Right atrium auricular region (tissue), 2 donors: ENCODE data around the gene USP36. TPM values are rescaled to one million over a fixed set of nuclear protein-coding genes. Genes with fewer than 3 reads are reported as not detected.

Experiments used
- DNase-seq: peaks from one replicate; pipeline ENCODE4 v3.0.0-alpha.2; 2019; ENCODE audit warnings: low spot score
- H3K27ac ChIP-seq, 2 donors: fragments of 200-600 bp; sonication (generic); 1 replicate in 1 of 2; 2 replicates in 1 of 2; pipeline ENCODE4 v1.5.1; 2016 to 2019
- H3K27me3 ChIP-seq, 2 donors: fragments of 200-600 bp; sonication (generic); one replicate each; pipeline versions ENCODE4 v1.5.1 to v1.6.0; 2017 to 2019
- H3K36me3 ChIP-seq: fragments of 200-600 bp; sonication (generic); one replicate; pipeline ENCODE4 v1.5.1; 2016
- H3K4me1 ChIP-seq, 2 donors: fragments of 200-600 bp; sonication (generic); one replicate each; pipeline versions ENCODE4 v1.5.1 to v1.6.0; 2017 to 2019
- H3K4me3 ChIP-seq, 2 donors: fragments of 200-600 bp; sonication (generic); 1 replicate in 1 of 2; 2 replicates in 1 of 2; pipeline ENCODE4 v1.5.1; 2017 to 2019; ENCODE audit warnings: mild to moderate bottlenecking in 1 of 2, moderate library complexity in 1 of 2
- H3K9me3 ChIP-seq, 2 donors: fragments of 200-600 bp; sonication (generic); one replicate each; pipeline ENCODE4 v1.5.1; 2019
- total RNA-seq, 2 donors: library from RNA; depleted of rRNA; stranded (reverse); fragments of >200 nt; gene quantifications; one replicate each; pipeline ENCODE4 v1.1.0, GENCODE V29; 2016
- TF ChIP-seq, protein P1 (sequence below), 2 donors: fragments of 200-600 bp; sonication (generic); IDR thresholded peaks; one replicate each; pipeline ENCODE4 v1.5.1; 2019; ENCODE audit warnings: antibody characterized with exemption in 2 of 2

The USP36 gene
- total RNA-seq, 2 donors from 2014 or later, result 15.4 to 18.1 TPM

DNA sequence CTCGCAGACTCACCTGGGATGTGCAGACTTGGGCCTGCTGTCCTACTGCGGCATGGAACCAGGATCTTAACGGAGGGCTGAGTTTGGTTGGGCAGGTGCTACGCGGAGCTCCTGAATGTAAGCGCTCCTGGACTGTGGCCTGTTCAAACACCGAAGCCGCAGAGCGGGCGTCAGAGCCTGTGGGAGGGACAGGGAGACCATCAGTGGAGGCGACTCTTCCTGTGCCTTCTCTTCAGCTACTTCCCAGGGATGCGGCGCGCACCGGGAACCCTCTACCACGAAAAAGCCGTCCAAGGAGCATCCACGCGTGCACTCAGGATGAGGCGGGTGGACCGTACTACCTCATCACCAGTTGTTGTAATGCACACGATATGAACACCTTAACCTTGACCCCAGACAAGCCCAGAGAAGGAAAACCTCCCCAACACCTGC is 2.0 kb downstream of the USP36 start:
- Histone ChIP-seq H3K36me3 (peaks cover 47% of the 10 kb centered on the region), H3K27me3 (no peaks in the 10 kb centered on the region), H3K27ac (no peak overlapping the region), H3K4me3 (no peak overlapping the region), H3K4me1 (peaks cover 0 to 20% of the 10 kb centered on the region in 2 donors), H3K9me3 (no peaks in the 10 kb centered on the region)
- DNase-seq, result no peak
- TF ChIP-seq, protein P1, sequence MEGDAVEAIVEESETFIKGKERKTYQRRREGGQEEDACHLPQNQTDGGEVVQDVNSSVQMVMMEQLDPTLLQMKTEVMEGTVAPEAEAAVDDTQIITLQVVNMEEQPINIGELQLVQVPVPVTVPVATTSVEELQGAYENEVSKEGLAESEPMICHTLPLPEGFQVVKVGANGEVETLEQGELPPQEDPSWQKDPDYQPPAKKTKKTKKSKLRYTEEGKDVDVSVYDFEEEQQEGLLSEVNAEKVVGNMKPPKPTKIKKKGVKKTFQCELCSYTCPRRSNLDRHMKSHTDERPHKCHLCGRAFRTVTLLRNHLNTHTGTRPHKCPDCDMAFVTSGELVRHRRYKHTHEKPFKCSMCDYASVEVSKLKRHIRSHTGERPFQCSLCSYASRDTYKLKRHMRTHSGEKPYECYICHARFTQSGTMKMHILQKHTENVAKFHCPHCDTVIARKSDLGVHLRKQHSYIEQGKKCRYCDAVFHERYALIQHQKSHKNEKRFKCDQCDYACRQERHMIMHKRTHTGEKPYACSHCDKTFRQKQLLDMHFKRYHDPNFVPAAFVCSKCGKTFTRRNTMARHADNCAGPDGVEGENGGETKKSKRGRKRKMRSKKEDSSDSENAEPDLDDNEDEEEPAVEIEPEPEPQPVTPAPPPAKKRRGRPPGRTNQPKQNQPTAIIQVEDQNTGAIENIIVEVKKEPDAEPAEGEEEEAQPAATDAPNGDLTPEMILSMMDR (IDR thresholded peaks at IDR 0.05), result no peak

- Histone ChIP-seq H3K27ac (no peak overlapping the region), H3K4me1 (peaks cover 0 to 18% of the 10 kb centered on the region in 2 donors), H3K27me3 (no peaks in the 10 kb centered on the region), H3K9me3 (no peaks in the 10 kb centered on the region), H3K36me3 (peaks cover 68% of the 10 kb centered on the region), H3K4me3 (no peak overlapping the region)
- DNase-seq, result no peak
- TF ChIP-seq, protein P1 (IDR thresholded peaks at IDR 0.05), result no peak
Measured at GRCh38 chr17:78836420-78837021, 4.1 kb downstream of the USP36 start.

DNA sequence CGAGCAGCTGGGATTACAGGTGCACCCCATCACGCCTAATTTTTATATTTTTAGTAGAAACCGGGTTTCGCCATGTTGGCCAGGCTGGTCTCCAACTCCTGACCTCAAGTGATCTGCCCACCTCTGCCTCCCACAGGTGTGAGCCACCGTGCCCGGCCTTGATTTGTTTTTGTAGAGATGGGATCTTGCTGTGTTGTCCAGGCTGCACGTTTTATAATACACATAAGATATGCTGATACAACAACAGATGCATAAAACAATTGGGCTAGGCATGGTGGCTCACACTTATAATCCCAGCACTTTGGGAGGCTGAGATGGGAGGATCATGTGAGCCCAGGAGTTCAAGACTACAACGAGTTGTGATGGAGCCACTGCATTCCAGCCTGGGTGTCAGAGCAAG is 6.0 kb downstream of the USP36 start:
- Histone ChIP-seq H3K4me3 (no peak overlapping the region), H3K4me1 (peaks cover 0 to 12% of the 10 kb centered on the region in 2 donors), H3K27me3 (no peaks in the 10 kb centered on the region), H3K9me3 (no peaks in the 10 kb centered on the region), H3K27ac (no peak overlapping the region), H3K36me3 (peaks cover 86% of the 10 kb centered on the region)
- TF ChIP-seq, protein P1 (IDR thresholded peaks at IDR 0.05), result no peak
- DNase-seq, result no peak

GRCh38 chr17:78832541-78832810 is 8.1 kb downstream of the USP36 start:
- H3K27me3 ChIP-seq, result no peaks in the 10 kb centered on the region
- no peak overlapping the region for H3K27ac ChIP-seq
- peaks cover 99% of the 10 kb centered on the region for H3K36me3 ChIP-seq
- no peak for DNase-seq
- no peak overlapping the region for H3K4me3 ChIP-seq
- no peaks in the 10 kb centered on the region for H3K9me3 ChIP-seq
- no peaks in the 10 kb centered on the region for H3K4me1 ChIP-seq
- TF ChIP-seq, protein P1 (IDR thresholded peaks at IDR 0.05), result no peak

DNA sequence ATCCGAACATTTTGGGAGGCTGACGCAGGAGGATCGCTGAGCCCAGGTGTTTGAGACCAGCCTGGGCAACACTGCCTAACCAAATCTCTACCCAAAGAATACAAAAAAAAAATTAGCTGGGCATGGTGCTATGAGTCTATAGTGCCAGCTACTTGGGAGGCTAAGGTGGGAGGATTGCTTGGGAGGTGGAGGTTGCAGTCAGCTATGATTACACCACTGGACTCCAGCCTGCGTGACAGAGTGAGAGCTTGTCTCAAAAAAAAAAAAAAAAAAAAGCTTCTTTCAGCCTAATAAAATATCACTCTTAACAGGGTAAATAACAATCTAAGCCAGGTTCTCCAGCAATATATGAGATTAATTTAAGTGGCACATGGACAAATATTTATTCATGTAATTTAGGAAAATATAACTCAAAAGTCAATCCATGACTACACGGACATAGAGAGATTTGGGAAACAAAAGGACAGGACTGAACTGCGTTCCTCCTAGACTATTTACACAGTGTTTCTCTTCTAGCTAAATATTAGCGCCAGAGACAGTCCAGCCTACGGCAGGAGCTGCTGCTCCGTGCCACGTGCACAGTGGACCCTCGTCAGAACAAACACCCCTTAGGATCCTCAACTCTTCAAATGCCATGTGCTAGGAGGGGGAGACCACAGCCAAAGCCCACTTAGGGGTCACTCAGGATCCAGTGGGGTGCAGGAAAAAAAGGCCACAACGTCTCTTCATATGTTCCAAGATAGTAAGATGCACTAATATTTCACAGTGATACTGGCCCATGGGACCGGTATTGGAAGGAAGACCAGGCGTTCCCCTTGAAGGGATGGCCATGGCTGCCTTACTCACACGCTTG is 8.7 kb downstream of the USP36 start:
- DNase-seq, result no peak
- no peaks in the 10 kb centered on the region for H3K27me3 ChIP-seq
- no peak overlapping the region for H3K27ac ChIP-seq
- TF ChIP-seq, protein P1 (IDR thresholded peaks at IDR 0.05), result no peak
- no peaks in the 10 kb centered on the region for H3K9me3 ChIP-seq
- peaks cover 99% of the 10 kb centered on the region for H3K36me3 ChIP-seq
- no peak overlapping the region for H3K4me3 ChIP-seq
- H3K4me1 ChIP-seq, result no peaks in the 10 kb centered on the region
